Activated T-cell treated with anti-CD3 and anti-CD28 coated beads, Interleukin-2, amount 50 U/mL, for 4 hours (primary cell): ENCODE measurements around the gene CCL23. TPM values are rescaled to one million over a fixed set of nuclear protein-coding genes. Genes with fewer than 3 reads are reported as not detected.
"Not testable (repeated sequence)": the region's sequence is repeated elsewhere in the genome, so short reads cannot be mapped to it uniquely, and the experiment has no call there.

Experiments
- ATAC-seq, 2 donors: fragments of 200-7000 bp; cut with Tn5 transposase; one replicate each; pipeline ENCODE4 v1.10.0; 2021
- DNase-seq: peaks from one replicate; pipeline ENCODE4 v3.0.0-alpha.2; 2020
- H3K27me3 Mint-ChIP-seq: one replicate; pipeline ENCODE4 v1.8.0; 2021; ENCODE audit warnings: low read depth, mixed read lengths
- H3K36me3 Mint-ChIP-seq: one replicate; pipeline ENCODE4 v1.8.0; 2022; ENCODE audit warnings: mixed read lengths; ENCODE audit not compliant: insufficient read depth
- H3K4me1 Mint-ChIP-seq: one replicate; pipeline ENCODE4 v1.8.0; 2021; ENCODE audit warnings: low read depth, mixed read lengths
- H3K4me3 Mint-ChIP-seq: one replicate; pipeline ENCODE4 v1.8.0; 2021; ENCODE audit warnings: mild to moderate bottlenecking, moderate library complexity, mixed read lengths
- H3K9me3 Mint-ChIP-seq: one replicate; pipeline ENCODE4 v1.8.0; 2021; ENCODE audit warnings: mixed read lengths
- total RNA-seq, 3 donors: library from RNA; stranded (reverse); gene quantifications; one replicate each; pipeline ENCODE4 v1.2.1, GENCODE V29; 2021

CCL23 gene
- total RNA-seq, 3 donors from 2014 or later, result not detected

DNA sequence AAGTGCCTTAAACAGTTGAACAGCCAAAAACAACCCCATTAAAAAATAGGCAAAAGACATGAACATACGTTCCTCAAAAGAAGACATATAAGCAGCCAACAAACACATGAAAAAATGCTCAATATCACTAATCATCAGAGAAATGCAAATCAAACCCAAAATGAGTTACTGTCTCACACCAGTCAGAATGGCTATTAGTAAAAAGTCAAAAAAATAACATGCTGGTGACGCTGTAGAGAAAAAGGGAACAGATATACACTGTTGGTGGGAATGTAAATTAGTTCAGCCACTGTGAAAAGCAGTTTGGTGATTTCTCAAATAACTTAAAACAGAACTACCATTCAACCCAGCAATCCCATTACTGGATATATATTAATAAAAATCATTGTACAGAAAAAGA is 22.4 kb downstream of the CCL23 start:
- not testable (repeated sequence) for DNase-seq, H3K36me3 Mint-ChIP-seq, H3K4me3 Mint-ChIP-seq, H3K4me1 Mint-ChIP-seq, ATAC-seq, H3K9me3 Mint-ChIP-seq
- H3K27me3 Mint-ChIP-seq, result peaks cover 17% of the 10 kb centered on the region

DNA sequence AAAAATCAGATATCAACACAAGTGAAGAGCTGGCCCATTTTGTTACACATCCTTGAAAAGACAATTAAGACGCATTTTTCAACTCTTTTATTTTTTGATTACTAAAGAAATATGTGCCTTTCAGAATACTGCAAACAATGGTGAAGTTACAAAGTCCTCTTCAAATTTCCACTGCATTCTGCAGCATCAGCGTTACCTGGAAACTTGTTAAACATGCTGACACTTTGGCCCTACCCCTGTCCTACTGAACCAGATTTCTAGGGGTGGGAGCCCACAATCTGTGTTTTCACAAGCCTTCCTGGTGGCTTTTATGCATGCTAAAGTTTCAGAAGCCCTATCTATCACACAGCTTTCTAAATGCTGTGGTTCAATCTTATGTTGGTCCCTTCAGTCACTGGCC is 26.7 kb downstream of the CCL23 start:
- Mint-ChIP-seq H3K4me1 (no peaks in the 10 kb centered on the region), H3K27me3 (peaks cover 15% of the 10 kb centered on the region), H3K4me3 (no peak overlapping the region), H3K36me3 (no peaks in the 10 kb centered on the region), H3K9me3 (peaks cover 3% of the 10 kb centered on the region)
- DNase-seq (no peak), ATAC-seq (no peak)

DNA sequence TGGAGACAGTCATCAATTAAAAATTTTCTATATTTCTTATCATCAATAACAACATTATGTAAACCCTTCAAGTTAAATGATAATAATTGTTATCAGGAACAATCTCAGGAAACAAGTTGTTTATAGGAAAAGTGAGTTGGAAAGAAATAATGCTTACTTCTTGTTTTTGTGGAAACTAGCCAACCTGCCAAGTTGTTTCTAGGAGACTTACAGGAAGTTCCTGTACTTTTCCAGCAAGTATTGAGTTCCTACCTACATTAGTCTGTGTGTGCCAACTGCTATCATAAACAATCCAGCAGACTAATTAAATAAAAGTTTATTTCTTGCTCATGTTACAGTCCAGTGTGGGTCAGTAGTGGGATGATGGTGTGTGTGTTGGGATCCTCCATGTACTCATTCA is 29.6 kb downstream of the CCL23 start:
- H3K4me1 Mint-ChIP-seq, result no peaks in the 10 kb centered on the region
- peaks cover 12% of the 10 kb centered on the region for H3K27me3 Mint-ChIP-seq
- H3K4me3 Mint-ChIP-seq, result no peak overlapping the region
- DNase-seq (no peak), ATAC-seq (no peak)
- H3K9me3 Mint-ChIP-seq, result peaks cover 3% of the 10 kb centered on the region
- H3K36me3 Mint-ChIP-seq, result no peaks in the 10 kb centered on the region

DNA sequence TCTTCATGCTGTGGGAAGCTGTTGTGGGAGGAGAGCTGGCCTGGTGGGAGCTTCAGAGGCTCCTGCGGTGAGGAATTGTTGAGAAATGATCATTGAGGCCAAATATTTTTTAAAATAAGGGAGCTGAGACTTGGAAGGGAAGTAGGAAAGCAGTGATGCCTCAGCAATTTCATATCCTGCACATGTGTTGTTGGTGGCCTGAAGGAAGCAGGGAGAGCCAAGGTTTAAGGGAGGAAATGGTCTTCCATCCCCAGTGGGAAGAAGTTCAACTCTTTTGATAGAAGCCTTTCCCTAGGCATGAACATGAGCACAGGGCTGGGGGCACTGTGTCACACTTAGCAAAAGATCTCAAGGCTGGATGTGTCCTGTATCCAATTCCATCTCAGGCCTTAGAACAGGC is 31.1 kb downstream of the CCL23 start, which contains the start of gene CCL14:
Gene CCL14 (minus strand): TSS at position 87 of the 400 bp plus-strand sequence. CDS start 80 bp downstream, at position 7.
- no peaks in the 10 kb centered on the region for H3K4me1 Mint-ChIP-seq
- ATAC-seq (no peak), DNase-seq (no peak)
- H3K9me3 Mint-ChIP-seq, result peaks cover 3% of the 10 kb centered on the region
- H3K36me3 Mint-ChIP-seq, result no peaks in the 10 kb centered on the region
- no peak within 1 kb of the TSS for H3K4me3 Mint-ChIP-seq
- H3K27me3 Mint-ChIP-seq, result peaks cover under 1% of the 10 kb centered on the region

DNA sequence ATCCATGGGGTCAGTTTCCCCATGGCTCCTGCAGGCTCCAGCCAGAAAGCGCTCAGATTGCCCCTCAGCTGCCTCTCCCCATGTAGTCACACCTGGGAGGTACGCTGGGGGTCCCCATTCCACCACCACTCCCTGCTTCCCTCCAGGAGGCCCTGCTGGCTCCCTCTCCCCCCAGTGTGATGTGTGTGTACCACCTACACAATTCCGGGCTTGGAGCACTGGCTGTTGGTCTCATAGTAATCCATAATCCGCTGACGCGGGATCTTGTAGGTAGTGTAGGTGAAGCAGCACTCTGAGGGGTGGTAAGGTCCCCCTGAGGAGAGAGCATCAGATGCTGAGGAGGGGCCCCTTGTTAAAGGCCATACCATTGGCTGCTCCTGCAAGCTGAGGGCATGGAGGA is 33.6 kb downstream of the CCL23 start:
- no peak for DNase-seq
- no peak for ATAC-seq
- no peaks in the 10 kb centered on the region for H3K27me3 Mint-ChIP-seq
- H3K4me3 Mint-ChIP-seq, result no peak overlapping the region
- no peaks in the 10 kb centered on the region for H3K36me3 Mint-ChIP-seq
- no peaks in the 10 kb centered on the region for H3K4me1 Mint-ChIP-seq
- no peaks in the 10 kb centered on the region for H3K9me3 Mint-ChIP-seq

DNA sequence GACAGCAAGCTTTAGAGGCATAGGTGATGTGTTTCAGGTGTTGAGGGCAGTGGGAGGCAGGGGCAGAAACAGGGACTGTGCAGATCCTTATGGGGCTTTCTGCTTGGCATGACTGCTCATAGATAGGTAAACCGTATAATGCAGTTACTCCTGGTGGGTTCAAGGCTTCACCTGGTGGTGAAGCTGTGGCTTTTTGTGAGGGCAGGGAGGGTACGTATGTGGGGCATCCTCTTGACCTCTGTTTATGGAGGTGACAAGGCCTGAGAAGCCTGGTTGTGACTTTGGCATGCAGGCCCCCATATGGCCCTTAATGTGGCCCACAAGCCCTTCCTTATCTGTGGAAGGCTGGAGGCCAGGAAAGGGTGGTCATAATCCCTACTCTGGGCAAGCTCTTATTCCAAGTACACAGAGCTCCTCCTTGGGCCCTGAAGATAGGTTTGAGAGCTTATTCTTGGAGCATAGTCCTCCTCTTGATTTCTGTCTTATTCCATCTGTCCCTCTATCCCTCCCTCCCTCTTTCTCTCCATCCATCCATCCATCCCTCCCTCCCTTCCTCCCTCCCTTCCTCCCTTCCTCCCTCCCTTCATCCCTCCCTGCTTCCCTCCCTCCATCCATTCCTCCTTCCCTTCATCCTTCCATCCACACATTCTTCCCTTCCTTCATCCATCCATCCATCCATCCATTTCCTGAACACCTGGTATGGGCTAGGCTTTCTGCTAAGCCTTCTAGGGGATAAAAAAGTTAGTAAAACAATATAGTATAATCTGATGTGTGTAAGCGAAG is 35.2 kb downstream of the CCL23 start:
- Mint-ChIP-seq H3K4me1 (no peaks in the 10 kb centered on the region), H3K9me3 (no peaks in the 10 kb centered on the region), H3K4me3 (no peak overlapping the region), H3K27me3 (peaks cover 3% of the 10 kb centered on the region), H3K36me3 (no peaks in the 10 kb centered on the region)
- no peak for ATAC-seq
- no peak for DNase-seq

DNA sequence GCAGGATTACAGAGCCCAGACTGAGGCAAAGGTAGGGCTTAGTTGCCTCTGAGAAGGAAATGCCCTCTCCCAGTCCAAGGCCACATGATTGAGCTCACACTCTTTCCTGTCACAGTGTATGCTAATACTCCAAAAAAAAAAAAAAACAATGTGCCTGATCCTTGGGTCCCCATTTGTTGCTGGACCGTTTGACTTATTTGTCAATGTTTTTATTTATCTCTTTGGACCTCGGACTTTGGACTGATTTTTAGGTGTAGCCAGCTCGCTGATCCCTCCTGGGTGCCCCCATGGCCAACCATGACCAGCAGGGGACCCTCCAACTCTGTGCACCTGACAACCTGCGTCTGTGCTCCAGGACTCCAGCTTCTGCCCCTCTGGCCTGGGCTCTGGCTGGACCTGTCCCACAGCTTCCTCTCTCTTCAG is 35.9 kb downstream of the CCL23 start:
- H3K36me3 Mint-ChIP-seq, result no peaks in the 10 kb centered on the region
- no peak overlapping the region for H3K4me3 Mint-ChIP-seq
- no peak for DNase-seq
- no peaks in the 10 kb centered on the region for H3K9me3 Mint-ChIP-seq
- no peaks in the 10 kb centered on the region for H3K4me1 Mint-ChIP-seq
- ATAC-seq, result no peak
- H3K27me3 Mint-ChIP-seq, result peaks cover 3% of the 10 kb centered on the region

DNA sequence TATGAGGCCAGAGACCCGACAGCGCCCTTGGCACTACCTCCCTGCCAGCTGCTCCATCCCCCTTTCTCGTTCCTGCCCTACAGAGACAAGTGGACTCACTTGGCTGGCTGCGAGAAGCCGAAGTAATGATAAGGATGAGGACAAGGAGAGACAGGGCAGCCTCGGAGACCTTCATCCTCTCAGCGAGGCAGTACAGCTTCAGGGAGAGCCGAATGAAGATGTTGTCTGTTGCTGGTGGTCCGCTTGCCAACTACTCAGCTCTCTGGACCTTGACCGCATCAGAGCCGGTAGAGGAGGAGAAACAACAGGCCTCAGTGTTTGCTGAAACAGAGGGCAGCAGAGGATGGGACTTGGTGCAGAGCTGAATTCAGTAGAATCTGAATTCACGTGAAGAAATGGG is 36.5 kb downstream of the CCL23 start, which contains the start of gene CCL16:
Gene CCL16 (minus strand): TSS at position 252 of the 400 bp plus-strand sequence. CDS start 77 bp downstream, at position 175.
- Mint-ChIP-seq H3K27me3 (peaks cover 6% of the 10 kb centered on the region), H3K4me3 (no peak within 1 kb of the TSS), H3K9me3 (no peaks in the 10 kb centered on the region), H3K36me3 (no peaks in the 10 kb centered on the region), H3K4me1 (peaks cover 4% of the 10 kb centered on the region)
- no peak for ATAC-seq
- no peak for DNase-seq

DNA sequence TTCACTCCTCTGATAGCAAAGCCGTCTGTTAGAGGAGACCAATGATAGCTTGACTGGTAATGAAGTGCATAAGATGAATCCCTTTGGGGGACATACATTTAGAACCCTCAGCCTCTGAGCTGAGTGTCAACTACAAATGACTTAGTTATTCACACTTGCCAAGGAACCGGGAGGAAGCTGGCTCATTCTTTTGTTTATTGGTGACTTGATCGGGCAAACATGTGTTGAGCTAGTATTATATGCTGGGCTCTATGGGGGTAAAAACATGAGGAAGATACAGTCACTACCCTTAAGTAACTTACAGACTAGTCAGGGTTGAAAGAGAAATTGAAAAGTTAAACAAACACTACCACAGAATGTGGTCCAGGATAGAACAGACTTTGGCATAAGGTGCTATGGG is 39.4 kb downstream of the CCL23 start:
- H3K9me3 Mint-ChIP-seq, result no peaks in the 10 kb centered on the region
- peaks cover 6% of the 10 kb centered on the region for H3K27me3 Mint-ChIP-seq
- no peaks in the 10 kb centered on the region for H3K36me3 Mint-ChIP-seq
- DNase-seq (no peak), ATAC-seq (no peak)
- no peak overlapping the region for H3K4me3 Mint-ChIP-seq
- peaks cover 4% of the 10 kb centered on the region for H3K4me1 Mint-ChIP-seq

DNA sequence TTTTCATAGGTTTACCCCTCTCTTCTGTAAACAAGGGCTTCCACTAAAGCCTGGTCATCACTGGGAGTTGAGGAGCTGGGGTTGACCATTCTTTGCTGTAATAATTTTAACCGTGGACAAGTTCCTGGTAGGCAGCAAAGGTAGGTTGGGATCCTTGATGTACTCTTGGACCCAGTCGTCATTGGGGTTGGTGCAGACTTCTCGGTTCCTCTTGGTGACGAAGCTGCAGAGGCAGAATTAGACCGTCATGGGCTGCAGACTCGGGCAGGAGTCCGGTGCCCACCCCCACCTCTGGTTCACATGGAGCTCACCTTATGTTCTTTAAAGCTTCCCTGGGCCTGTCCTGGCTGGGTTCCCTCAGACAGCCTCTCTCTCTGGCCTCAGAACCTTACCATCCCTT is 40.3 kb downstream of the CCL23 start:
- DNase-seq (no peak), ATAC-seq (no peak)
- H3K4me1 Mint-ChIP-seq, result peaks cover 4% of the 10 kb centered on the region
- H3K36me3 Mint-ChIP-seq, result no peaks in the 10 kb centered on the region
- H3K27me3 Mint-ChIP-seq, result peaks cover 6% of the 10 kb centered on the region
- no peak overlapping the region for H3K4me3 Mint-ChIP-seq
- no peaks in the 10 kb centered on the region for H3K9me3 Mint-ChIP-seq

DNA sequence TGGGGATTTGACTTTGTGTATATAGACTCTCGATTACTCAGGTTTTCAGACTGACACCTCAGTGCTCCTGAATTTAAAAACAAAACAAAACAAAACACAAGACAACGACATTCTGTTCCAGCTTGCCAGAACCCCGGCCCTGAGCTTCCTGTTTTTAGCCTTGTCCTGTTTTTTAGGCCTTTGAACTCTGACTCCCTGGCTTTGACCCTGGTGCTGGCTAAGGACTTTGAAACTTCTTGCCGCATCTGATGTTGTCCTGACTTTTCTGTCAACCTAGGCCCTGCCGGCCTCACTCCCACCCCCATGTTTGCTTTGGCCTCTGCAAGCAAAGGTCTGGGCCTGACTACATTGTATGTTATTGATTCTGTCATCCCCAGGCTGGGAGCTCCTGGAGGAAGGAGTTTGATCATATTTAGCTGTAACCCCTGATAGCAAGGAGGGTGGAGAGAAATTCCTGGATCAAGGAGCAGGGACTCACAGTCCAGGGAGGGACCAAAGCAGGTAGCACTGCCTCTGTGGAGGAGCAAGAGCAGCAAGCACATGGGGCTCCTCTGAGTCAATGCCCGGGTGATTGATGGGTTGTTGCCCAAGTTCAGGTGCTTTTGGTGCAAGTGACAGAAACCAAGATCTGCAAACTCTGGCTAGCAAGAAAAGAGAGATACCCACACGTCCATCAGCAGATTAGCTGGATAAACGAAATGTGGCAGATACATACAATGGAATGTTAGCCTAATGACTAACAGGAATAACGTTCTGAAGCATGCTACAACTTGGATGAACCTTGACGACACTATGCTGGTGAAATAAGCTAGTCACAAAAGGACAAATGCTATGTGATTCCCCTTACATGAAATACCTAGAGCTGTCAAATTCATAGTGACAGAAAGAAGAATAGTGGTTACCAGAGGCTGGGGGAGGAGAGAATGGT is 44.2 kb downstream of the CCL23 start:
- Mint-ChIP-seq H3K4me1 (peaks cover 6% of the 10 kb centered on the region), H3K4me3 (no peak overlapping the region), H3K27me3 (peaks cover 6% of the 10 kb centered on the region), H3K36me3 (no peaks in the 10 kb centered on the region), H3K9me3 (no peaks in the 10 kb centered on the region)
- ATAC-seq (no peak), DNase-seq (no peak)

DNA sequence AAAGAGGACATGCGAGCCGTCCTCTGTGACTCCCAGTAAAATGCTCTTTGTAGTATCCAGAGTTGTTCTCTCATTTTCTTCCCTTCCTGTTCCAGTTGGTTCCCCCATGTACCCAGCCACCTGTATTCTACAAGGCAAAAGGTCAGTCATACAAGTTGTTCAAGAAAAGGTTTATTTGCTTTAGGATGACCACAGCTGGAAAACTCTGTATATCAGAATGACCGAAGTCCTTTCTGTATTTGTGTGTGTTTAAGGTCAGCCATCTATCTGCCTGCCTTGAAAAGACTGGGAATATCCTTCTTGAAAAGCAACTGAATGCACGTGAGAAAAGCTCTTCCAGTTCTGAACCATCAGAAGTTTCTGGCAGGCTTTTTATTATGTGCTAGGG is 44.8 kb downstream of the CCL23 start:
- H3K36me3 Mint-ChIP-seq, result no peaks in the 10 kb centered on the region
- H3K4me3 Mint-ChIP-seq, result no peak overlapping the region
- H3K9me3 Mint-ChIP-seq, result no peaks in the 10 kb centered on the region
- peaks cover 6% of the 10 kb centered on the region for H3K4me1 Mint-ChIP-seq
- ATAC-seq (no peak), DNase-seq (no peak)
- peaks cover 5% of the 10 kb centered on the region for H3K27me3 Mint-ChIP-seq

DNA sequence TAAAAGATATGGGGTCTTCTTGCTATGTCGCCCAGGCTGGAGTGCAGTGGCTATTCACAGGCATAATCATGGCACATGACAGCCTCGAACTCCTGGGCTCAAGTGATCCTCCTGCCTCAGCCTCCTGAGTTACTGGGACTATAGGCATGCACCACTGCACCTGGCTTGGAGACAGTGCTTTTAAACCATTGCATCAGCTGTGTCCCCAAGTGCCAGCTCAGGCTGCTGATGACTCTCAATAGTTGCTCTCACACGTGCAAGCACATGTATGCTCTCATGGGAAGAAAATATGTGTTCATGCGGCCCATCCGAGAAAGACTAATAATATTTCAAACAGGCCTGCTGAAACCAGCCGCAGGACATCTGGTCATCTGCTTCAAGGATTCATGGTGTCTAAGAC is 45.2 kb downstream of the CCL23 start:
- Mint-ChIP-seq H3K9me3 (no peaks in the 10 kb centered on the region), H3K36me3 (no peaks in the 10 kb centered on the region), H3K4me3 (no peak overlapping the region), H3K27me3 (peaks cover 3% of the 10 kb centered on the region), H3K4me1 (peaks cover 6% of the 10 kb centered on the region)
- ATAC-seq (no peak), DNase-seq (no peak)

DNA sequence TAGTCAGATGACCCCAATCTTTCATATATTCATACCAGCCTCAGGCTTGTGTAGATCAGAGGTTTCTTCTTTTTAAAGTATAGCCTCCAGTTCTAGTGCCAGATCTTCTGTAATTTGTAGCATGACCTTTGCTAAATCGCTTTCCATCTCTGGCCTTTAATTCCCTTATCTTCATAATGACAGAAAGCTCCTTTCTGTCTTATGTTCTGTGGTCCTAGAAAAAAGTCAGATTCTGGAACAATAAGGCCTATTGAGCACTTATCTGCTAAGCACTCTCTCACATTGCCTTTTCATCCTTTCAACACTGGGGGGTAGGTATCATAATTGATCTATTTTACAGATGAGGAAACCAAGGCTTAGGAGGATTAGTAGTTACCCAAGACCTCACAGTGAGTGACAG is 45.7 kb downstream of the CCL23 start:
- no peaks in the 10 kb centered on the region for H3K9me3 Mint-ChIP-seq
- no peaks in the 10 kb centered on the region for H3K36me3 Mint-ChIP-seq
- H3K4me1 Mint-ChIP-seq, result peaks cover 6% of the 10 kb centered on the region
- ATAC-seq (no peak), DNase-seq (no peak)
- H3K27me3 Mint-ChIP-seq, result peaks cover 3% of the 10 kb centered on the region
- H3K4me3 Mint-ChIP-seq, result no peak overlapping the region
